22Rv1 (cell line): Measurements from ENCODE around the gene LRRC26.

Experiments used
- CTCF ChIP-seq: fragments of 450-650 bp; IDR thresholded peaks from 2 replicates; pipeline ENCODE4 v1.5.1; 2017; ENCODE audit warnings: mild to moderate bottlenecking
- ZFX ChIP-seq: fragments of 450-650 bp; IDR thresholded peaks from 2 replicates; pipeline ENCODE4 v1.6.1; 2017; ENCODE audit warnings: antibody characterized with exemption, borderline replicate concordance

GRCh38 chr9:137168573-137168903 is 1.3 kb downstream of the LRRC26 start:
- TF ChIP-seq CTCF (no peak), ZFX (no peak)
